Transverse colon (tissue), 4 donors: ENCODE measurements around the gene TMTC2. TPM values are rescaled to one million over a fixed set of nuclear protein-coding genes. Genes with fewer than 3 reads are reported as not detected.

Experiments used
- DNase-seq: peaks from one replicate; pipeline ENCODE4 v3.0.0-alpha.2; 2019
- H3K27ac ChIP-seq, 4 donors: fragments of 200-600 bp; sonication (generic); 2 replicates each; pipeline ENCODE4 v1.5.1; 2016 to 2018; ENCODE audit warnings: inconsistent platforms in 4 of 4
- H3K27me3 ChIP-seq: fragments of 200-600 bp; sonication (generic); 2 replicates; pipeline ENCODE4 v1.5.1; 2017; ENCODE audit warnings: inconsistent platforms
- H3K36me3 ChIP-seq, 4 donors: fragments of 200-600 bp; sonication (generic); 2 replicates each; pipeline ENCODE4 v1.5.1; 2017 to 2019; ENCODE audit warnings: inconsistent platforms in 4 of 4
- H3K4me1 ChIP-seq, 4 donors: fragments of 200-600 bp; sonication (generic); 2 replicates each; pipeline ENCODE4 v1.5.1; 2017 to 2020; ENCODE audit warnings: inconsistent platforms in 4 of 4
- H3K4me3 ChIP-seq, 4 donors: fragments of 200-600 bp; sonication (generic); 1 replicate in 1 of 4; 2 replicates in 3 of 4; pipeline versions ENCODE4 v1.5.1 to v1.6.1; 2017 to 2019; ENCODE audit warnings: inconsistent platforms in 4 of 4
- H3K9me3 ChIP-seq, 2 donors: fragments of 200-600 bp; sonication (generic); 2 replicates each; pipeline ENCODE4 v1.5.1; 2017 to 2019; ENCODE audit warnings: inconsistent platforms in 2 of 2
- EP300 ChIP-seq: sonication (generic); formaldehyde crosslinking; IDR thresholded peaks from one replicate; pipeline ENCODE4 v1.6.1; 2017; ENCODE audit warnings: antibody characterized with exemption, low read depth
- POLR2A ChIP-seq: fragments of 450-650 bp; IDR thresholded peaks from one replicate; pipeline ENCODE4 v1.6.1; 2016; ENCODE audit warnings: antibody characterized with exemption, mild to moderate bottlenecking, moderate library complexity
- POLR2AphosphoS5 ChIP-seq, 3 donors: sonication (generic); formaldehyde crosslinking; IDR thresholded peaks; one replicate each; pipeline ENCODE4 v1.6.1; 2016; ENCODE audit warnings: antibody characterized with exemption in 3 of 3
- whole genome bisulfite sequencing, 2 donors: methylation state at CpG; one replicate each; pipeline ENCODE4 v1.1.5; 2018; ENCODE audit warnings: low coverage in 1 of 2; 5-methylcytosine and 5-hydroxymethylcytosine counted together
- in situ Hi-C, 4 donors: fragments of 200-750 bp; cut with MboI; loops; one replicate each; pipeline versions ENCODE4 v1.15.0 to v1.15.1; 2017; ENCODE audit warnings: low sequenced_read_pairs in 3 of 4, low pct_ligation_motif_present in 1 of 4, low pct_unique_long_range_greater_than_20kb in 1 of 4
- intact Hi-C: fragments of 100-400 bp; cut with DNase I; formaldehyde crosslinking; loops from one replicate; pipeline ENCODE4 v1.15.1; 2023; ENCODE audit warnings: low total_unique reads
- total RNA-seq, 4 donors: library from RNA; depleted of rRNA; stranded (reverse); fragments of >200 nt; gene quantifications; one replicate each; pipeline ENCODE4 v1.1.0, GENCODE V29; 2016
- TF ChIP-seq, protein P1 (sequence below), 5 experiments: fragments of 200-600 bp in 3 of 5; fragments of 450-650 bp in 2 of 5; sonication (generic) in 3 of 5; IDR thresholded peaks; 1 replicate in 2 of 5; 2 replicates in 3 of 5; pipeline ENCODE4 v1.5.1; 2016 to 2017; ENCODE audit warnings: antibody characterized with exemption in 5 of 5, inconsistent platforms in 3 of 5, mild to moderate bottlenecking in 2 of 5, moderate library complexity in 1 of 5

The TMTC2 gene
- total RNA-seq, 4 donors from 2014 or later: 11.3 to 19.8 (median 17.1) TPM

DNA sequence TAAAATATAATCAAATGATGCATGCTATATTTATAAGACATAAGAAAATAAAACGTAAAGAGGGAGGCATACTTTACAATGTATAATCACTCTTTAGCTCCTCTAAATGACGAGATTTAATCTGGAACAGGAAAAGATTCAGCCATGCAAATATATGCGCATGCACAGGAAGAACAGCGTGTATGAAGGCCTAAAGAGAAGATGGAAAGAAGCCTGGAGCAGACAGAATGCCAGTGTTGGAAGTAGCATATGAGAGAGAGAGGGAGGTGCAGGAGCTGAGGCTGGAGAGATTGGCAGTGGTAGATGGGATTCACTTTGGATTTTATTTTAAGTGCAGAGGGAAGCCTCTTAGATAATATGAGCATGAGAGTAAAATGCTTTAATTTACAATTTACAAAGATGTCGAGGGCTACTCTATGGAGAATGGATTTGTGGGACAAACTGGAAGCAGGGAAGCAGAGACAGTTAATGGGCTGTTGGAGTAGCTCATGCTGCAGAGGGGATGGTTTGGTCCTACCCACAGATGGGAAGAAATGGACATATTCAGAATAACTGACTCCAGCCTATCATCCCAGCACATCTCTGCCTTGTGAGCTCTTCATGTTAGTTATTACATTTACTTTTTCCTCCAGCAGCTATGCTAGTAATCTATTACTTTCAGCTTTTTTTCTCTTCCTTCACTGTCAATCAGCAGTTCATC, 411.1 kb downstream of the TMTC2 start:
- intact Hi-C loops (no loop called here), in situ Hi-C loops (no loop called here)
- no peak overlapping the region for H3K4me3 ChIP-seq
- no peak overlapping the region for H3K27ac ChIP-seq
- H3K27me3 ChIP-seq: no peaks in the 10 kb centered on the region
- H3K4me1 ChIP-seq: no peaks in the 10 kb centered on the region
- no peaks in the 10 kb centered on the region for H3K9me3 ChIP-seq
- TF ChIP-seq POLR2AphosphoS5 (IDR thresholded peaks at IDR 0.05) (no peak), POLR2A (no peak), EP300 (no peak)
- TF ChIP-seq, protein P1, sequence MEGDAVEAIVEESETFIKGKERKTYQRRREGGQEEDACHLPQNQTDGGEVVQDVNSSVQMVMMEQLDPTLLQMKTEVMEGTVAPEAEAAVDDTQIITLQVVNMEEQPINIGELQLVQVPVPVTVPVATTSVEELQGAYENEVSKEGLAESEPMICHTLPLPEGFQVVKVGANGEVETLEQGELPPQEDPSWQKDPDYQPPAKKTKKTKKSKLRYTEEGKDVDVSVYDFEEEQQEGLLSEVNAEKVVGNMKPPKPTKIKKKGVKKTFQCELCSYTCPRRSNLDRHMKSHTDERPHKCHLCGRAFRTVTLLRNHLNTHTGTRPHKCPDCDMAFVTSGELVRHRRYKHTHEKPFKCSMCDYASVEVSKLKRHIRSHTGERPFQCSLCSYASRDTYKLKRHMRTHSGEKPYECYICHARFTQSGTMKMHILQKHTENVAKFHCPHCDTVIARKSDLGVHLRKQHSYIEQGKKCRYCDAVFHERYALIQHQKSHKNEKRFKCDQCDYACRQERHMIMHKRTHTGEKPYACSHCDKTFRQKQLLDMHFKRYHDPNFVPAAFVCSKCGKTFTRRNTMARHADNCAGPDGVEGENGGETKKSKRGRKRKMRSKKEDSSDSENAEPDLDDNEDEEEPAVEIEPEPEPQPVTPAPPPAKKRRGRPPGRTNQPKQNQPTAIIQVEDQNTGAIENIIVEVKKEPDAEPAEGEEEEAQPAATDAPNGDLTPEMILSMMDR (IDR thresholded peaks at IDR 0.05): no peak
- DNase-seq: no peak
- H3K36me3 ChIP-seq: no peaks in the 10 kb centered on the region
- 80 to 86% methylated on average over 5 of the region's 5 CpGs for WGBS, 2 donors

GRCh38 chr12:83099436-83099835, 412.7 kb downstream of the TMTC2 start:
- no peaks in the 10 kb centered on the region for H3K36me3 ChIP-seq
- H3K4me1 ChIP-seq: no peaks in the 10 kb centered on the region
- DNase-seq: no peak
- intact Hi-C loops: no loop called here
- no peak overlapping the region for H3K27ac ChIP-seq
- no peak overlapping the region for H3K4me3 ChIP-seq
- in situ Hi-C loops: no loop called here
- WGBS, 2 donors: 71 to 80% methylated on average over 3 of the region's 3 CpGs
- no peaks in the 10 kb centered on the region for H3K27me3 ChIP-seq
- TF ChIP-seq EP300 (no peak), POLR2A (no peak), POLR2AphosphoS5 (IDR thresholded peaks at IDR 0.05) (no peak)
- TF ChIP-seq, protein P1 (IDR thresholded peaks at IDR 0.05): no peak
- no peaks in the 10 kb centered on the region for H3K9me3 ChIP-seq

GRCh38 chr12:83102499-83102898, 415.8 kb downstream of the TMTC2 start:
- 57% methylated on average over 2 of the region's 2 CpGs for WGBS, 2 donors
- Histone ChIP-seq H3K4me1 (no peaks in the 10 kb centered on the region), H3K27me3 (no peaks in the 10 kb centered on the region), H3K9me3 (no peaks in the 10 kb centered on the region), H3K36me3 (no peaks in the 10 kb centered on the region), H3K4me3 (no peak overlapping the region), H3K27ac (no peak overlapping the region)
- DNase-seq: no peak
- intact Hi-C loops: no loop called here
- in situ Hi-C loops: no loop called here
- TF ChIP-seq POLR2AphosphoS5 (IDR thresholded peaks at IDR 0.05) (no peak), EP300 (no peak), POLR2A (no peak)
- TF ChIP-seq, protein P1 (IDR thresholded peaks at IDR 0.05): no peak

DNA sequence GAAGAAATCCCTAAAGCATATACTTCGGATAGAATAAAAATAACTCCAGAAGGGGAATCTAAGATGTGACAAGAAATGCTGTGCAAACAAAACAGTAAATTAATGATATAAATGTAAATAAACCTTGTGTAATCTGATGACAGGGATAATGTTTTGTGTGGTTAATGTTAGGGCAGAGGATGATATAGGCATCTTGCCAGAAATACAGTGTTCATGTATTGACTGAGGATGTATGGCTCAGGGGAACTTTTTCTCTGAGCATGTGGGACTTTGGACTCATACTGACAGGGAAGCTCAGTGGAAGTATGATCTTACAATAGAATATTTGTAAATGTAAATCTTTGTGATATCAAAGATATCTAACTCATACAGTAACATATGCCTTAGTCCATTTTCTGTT, 420.2 kb downstream of the TMTC2 start:
- no peak overlapping the region for H3K4me3 ChIP-seq

GRCh38 chr12:83110424-83110823, 423.7 kb downstream of the TMTC2 start:
- TF ChIP-seq, protein P1 (IDR thresholded peaks at IDR 0.05): no peak
- TF ChIP-seq POLR2AphosphoS5 (IDR thresholded peaks at IDR 0.05): no peak
- no peak for TF ChIP-seq EP300
- H3K4me3 ChIP-seq: no peak overlapping the region
- in situ Hi-C loops (no loop called here), intact Hi-C loops (no loop called here)
- H3K9me3 ChIP-seq: no peaks in the 10 kb centered on the region
- H3K27me3 ChIP-seq: no peaks in the 10 kb centered on the region
- DNase-seq: no peak
- 82 to 88% methylated on average over 1 of the region's 1 CpG for WGBS, 2 donors
- H3K36me3 ChIP-seq: no peaks in the 10 kb centered on the region
- H3K4me1 ChIP-seq: no peaks in the 10 kb centered on the region
- H3K27ac ChIP-seq: no peak overlapping the region

More for the DNA sequence above, 420.2 kb downstream of the TMTC2 start:
- H3K27ac ChIP-seq: no peak overlapping the region
- no peak for DNase-seq
- no peaks in the 10 kb centered on the region for H3K36me3 ChIP-seq
- 70 to 81% methylated on average over 1 of the region's 1 CpG for WGBS, 2 donors
- no peaks in the 10 kb centered on the region for H3K4me1 ChIP-seq
- H3K9me3 ChIP-seq: no peaks in the 10 kb centered on the region
- no peaks in the 10 kb centered on the region for H3K27me3 ChIP-seq
- in situ Hi-C loops: no loop called here
- no peak for TF ChIP-seq EP300
- intact Hi-C loops: no loop called here
